HG02943 (cell line): Measurements from ENCODE around the gene SPRN.
"Not testable (repeated sequence)": the region's sequence is repeated elsewhere in the genome, so short reads cannot be mapped to it uniquely, and the experiment has no call there.

Source experiments
- ATAC-seq: cut with Tn5 transposase; IDR thresholded peaks from one replicate; pipeline ENCODE4 v1.9.1; 2021; ENCODE audit warnings: mild to moderate bottlenecking, low read depth, moderate library complexity; ENCODE audit not compliant: unreplicated experiment

The SPRN gene

DNA sequence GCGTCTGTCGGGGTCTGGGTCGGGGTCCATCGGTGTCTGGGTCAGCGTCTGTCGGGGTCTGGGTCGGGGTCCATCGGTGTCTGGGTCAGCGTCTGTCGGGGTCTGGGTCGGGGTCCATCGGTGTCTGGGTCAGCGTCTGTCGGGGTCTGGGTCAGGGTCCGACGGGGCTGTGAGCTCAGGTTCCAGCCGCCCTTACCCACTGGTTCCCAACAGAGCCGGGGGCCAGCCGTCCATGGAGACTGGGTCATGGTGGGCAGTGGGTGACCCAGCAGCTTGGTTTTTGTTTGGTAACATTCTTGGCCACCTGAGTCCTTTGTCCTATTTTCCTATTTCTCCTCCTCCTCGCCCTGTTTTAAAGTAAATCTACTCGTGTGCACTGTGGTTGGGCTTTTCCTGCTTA, 16.9 kb upstream of the SPRN start:
- not testable (repeated sequence) for ATAC-seq

DNA sequence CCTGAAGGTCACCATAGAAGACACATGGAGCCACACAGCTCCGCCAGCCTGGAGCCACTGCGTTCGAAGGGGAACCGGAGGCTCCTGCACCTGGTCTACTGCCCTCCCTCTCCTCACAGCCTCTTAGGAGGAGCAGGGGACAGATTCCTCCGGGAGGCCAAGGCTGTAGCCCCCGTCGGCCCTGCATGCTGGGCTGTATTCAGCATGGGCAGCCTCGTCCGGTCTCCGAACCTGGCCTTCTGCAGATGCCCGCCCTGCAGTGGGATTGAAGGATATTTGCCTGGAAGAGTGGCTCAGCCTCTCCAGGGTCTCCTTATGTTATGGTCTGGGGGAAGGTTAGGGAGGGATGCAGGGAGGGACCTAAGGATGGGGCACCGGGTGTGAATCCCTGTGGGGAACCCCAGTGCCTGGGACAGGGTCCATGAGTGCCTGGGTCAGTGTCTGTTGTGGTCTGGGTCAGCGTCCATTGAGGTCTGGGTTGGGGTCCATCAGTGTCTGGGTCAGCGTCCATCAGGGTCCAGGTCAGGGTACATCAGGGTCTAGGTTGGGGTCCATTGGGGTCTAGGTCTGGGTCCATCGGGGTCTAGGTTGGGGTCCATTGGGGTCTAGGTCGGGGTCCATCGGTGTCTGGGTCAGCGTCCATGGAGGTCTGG, 16.3 kb upstream of the SPRN start:
- ATAC-seq, result no peak

DNA sequence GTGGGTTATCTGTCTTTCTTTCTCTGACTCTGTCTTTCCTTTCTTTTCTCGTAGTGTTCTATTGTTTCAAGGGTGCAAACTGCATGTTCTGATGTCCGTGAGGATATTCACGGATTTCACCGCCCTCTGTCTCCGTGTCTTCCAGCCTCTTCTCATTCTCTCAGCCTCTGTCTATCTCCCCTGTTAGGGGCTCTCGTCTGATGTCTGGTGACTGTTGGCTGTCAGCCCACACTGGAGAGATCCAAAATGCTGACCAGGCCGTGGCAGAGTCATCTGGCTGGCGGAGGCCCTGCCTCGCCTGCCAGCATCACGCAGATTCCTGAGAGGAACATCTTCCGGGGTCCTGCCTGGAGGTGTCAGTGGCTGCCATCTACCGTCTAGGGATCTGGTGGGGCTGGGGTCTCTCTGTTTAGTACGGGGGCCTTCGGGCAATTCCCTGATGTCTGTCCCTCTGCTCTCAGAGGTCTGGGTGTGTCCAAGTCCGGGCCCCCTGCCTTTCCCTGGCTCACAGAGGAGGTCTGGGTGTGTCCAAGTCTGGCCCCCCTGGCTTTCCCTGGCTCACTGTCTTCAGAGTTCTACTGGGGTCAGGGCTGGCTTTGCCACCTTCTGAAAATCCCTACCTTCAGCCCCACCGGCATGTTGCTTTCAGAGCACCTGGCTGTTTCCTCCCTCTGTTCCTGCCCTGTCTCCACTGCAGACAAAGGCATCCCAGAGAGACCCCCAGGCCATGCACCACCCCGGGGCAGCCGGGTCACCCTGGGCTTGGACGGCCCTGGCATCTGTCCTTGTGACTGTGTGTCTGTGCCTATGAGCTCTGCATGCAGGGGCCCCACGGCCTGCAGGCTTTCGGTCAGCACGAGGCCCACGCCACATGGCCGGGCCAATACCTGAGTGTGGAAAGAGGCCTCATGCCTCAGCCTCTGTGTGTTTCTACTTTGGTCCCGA, 15.4 kb upstream of the SPRN start:
- ATAC-seq, result no peak

DNA sequence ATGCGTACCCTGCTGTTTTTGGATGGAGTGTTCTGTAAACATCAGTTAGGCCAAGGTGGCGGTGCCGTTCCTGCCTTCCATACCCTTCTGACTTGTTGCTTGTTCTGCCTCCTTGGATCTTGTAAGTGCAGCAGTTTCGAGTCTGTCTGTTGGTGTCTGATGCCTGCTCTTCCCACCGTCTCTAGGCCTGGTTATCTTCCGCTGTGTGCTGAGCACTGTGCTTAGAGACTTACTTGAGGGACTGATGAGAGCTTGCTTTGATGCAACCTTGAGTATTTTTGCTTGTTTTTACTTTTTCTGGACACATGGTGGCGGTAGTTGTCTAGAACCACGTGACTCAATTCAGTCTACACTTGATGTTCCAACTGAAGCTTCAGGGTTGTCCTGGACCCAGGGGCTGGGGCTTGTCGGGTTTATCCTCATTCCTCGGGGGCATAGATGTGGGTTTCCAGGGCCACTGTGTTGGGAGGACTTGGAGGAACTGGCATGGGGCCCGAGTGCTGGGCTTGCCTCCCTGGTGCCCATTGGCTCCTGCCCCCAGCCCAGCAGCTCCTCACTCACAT, 14.4 kb upstream of the SPRN start:
- ATAC-seq, result no peak

DNA sequence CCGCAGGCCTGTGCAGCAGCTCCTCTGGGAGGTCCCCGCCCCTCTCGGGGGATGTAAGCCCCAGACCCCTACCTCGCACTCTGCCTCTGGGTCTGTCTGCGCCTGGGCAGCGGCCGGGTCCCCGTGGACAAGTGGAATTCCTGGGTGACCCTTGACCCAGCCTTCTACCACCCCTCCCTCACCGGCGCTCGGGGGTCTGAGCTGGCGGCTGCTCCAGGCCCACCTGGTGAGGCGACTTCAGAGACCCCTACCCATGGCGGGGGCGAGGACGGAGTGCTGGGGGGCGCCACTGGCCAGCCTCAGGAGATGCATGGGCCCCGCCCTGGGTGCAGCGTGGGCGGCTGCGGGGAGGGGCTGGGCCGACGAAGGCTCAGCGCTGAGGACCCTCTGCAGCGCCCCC, 8.4 kb upstream of the SPRN start:
- ATAC-seq, result not testable (repeated sequence)

DNA sequence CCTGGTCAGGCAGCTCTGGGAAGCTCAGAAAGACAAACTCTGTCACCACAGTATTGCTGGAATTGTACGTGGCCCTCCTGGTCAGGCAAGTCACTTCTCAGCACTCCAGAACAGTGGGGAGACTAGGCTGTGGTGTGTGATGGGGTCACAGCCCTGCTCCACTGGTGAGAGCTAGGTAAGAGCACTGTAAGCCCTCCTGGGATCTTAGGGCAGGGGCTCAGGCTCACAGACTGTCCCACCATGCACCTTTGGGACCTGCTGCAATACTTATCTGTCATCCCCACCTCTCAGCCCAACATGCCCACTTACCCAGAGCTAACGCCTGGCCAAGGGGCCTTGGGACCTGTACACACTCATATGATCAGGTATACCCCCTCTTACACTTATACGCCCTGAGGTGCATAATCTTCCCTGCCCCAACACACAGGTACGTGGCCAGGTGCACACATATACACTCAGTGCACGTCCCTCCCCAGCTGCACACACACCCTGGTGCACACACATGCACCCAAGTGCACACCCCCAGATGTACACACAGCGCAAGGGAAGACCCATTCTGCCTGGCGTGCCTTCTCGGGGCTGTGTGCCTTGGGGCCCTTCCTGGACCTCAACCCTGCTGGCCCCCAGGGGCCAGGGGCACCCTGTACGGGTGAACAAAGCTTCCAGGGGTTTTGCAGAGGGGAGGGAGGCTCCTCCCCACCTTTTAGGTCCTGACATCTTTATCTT, 7.6 kb upstream of the SPRN start:
- not testable (repeated sequence) for ATAC-seq

DNA sequence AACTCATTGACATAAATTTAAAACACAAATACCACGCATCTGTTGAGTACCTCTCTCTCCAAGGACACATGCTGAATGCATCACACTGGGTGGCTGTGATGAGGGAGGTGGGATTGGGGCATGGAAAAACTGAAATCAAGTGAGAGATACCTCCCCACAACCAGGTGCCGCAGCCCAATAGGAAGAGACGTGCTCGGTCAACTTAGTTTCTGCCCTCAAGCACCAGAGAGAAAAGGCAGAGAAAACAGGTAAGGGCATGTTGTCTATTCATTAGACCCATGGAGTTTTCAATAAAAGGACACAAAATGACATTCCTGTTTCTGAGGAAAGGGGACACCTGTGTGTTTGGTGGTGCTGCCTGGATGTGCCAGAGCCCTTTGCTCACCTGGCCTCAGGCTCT, 5.1 kb upstream of the SPRN start:
- not testable (repeated sequence) for ATAC-seq

DNA sequence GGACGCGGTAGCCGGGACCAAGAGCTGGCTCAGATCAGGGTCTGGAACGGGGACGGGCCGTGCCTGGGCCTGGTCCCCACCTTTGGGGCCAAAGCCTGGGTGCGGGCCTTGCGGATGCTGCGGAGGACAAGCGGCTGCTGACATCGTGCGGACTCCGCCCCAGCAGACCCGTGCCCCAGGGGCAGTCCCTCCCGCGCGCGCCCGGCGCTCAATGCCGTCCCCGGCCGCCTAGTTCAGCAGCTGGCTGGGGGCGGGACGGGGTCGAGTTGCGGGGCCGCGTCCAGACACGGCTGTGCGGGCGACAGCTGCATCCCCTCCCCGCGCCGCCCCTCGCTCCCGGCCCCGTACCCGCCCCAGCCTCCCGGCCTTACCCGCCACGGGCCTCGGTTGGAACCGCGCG, 323 bp downstream of the SPRN start:
- not testable (repeated sequence) for ATAC-seq

DNA sequence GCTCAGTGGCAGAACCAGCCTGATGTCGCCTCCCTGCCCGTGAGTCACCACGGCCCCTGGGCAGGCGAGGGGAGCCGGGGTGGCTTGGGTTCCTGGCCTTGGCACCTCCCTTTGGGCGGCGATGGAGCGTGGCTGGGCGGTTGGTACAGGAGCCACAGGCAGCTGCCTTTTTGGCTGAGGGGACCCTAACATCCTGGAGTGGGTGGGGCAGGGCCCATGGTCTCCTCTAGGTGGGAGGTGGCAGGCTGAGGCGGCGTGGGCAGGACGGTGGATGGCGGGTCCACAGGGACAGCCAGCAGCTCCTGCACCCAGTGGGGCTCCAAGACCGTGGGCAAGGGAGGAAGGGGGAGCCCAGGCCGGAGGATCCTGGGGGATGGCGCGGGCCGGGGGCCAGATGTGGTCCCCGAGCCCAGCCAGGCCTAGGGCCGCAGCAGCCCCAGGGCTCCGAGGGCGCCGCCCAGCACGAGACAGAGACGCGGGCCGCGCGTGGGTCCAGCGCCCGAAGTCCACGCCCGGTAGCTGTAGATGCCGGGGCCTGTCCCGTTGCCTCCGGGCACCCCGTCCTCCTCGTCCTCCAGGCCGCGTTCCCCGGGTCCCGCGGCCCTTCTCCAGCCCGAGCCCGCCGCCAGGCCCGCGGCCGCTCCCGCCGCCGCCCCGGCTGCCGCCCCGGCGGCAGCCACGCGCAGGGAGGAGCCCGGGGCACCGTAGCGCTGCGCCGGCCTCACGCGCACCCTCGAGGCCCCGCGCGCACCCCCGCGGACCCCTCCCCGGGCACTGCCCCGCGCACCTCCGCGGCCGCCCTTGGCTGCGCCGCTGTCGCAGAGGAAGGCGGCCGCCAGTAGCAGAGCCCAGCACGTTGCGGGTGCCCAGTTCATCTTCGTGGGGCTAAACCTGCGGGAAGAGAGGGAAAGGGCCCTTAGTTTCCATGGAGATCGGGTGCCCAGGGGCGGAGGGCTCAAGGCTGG, 1.3 kb downstream of the SPRN start:
- no peak for ATAC-seq

DNA sequence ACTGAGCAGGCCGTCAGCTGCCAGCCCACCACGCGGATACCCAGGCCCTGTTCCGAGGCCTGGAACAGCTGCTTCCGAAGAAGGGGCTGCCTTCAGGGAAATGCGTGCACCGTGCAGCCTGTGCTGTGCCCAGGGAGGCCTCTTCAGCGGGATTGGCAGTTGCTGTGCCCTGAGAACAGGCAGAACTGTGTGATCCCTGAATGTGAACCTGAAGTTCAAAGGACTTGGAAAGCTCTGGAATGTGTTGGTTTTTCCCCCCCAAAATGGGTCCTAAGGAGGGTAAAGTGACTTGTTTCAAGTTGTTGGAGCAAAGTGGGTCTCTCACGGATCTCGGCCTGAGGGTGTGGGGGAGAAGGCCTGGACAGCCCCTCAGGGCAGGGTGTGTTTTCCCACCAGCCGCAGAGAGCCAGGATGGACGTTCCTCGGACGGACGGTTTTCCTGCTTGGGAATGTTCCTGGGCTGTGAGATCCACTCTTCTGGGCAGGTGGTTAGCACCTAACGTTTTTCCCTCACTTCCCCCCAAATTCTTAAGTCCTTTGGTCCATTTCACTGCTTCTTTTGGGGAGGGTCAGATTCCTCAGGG, 2.1 kb downstream of the SPRN start:
- no peak for ATAC-seq

DNA sequence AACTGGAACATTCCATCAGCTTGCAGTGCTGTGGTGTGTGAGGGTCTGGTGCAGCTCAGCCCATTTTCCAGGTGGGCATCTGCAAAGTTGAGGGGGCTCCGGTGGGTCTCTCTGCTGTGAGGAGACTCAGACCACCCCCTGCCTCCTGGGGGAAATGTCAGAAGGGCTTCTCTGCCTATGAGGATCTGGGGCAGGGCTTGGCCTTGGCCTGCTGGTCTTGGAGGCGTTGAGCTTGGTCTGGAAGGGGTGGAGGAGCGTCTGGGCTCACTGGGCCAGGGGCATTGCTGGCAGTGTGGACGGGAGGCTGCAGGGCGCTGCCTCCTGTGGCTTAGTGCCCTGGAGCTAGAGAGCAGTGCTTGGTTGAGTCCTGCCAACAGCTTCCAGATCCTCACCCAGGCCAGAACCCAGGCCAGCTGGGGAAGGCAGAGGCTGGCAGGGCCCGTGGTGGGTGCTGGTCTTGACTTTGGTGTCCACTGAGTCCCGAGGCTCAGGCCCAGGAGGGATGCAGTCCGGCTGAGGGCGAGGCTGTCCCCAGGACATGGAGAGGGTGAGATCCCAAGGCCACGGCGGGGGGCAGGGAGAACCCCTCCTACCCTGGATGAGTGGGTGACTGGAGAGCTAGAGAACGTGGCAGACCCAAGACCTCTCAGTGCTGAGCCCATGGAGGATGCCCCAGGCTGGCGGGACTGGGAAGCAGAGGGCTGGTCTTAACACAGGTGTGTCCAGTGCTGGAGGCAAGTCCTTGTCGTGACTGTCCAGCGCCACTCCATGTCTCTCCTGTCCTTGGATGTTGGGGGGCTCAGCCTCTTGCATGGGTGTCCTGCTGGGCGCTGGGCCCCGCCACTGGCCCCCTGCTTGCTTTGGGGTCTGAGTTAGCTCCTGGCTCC, 2.8 kb downstream of the SPRN start:
- no peak for ATAC-seq

DNA sequence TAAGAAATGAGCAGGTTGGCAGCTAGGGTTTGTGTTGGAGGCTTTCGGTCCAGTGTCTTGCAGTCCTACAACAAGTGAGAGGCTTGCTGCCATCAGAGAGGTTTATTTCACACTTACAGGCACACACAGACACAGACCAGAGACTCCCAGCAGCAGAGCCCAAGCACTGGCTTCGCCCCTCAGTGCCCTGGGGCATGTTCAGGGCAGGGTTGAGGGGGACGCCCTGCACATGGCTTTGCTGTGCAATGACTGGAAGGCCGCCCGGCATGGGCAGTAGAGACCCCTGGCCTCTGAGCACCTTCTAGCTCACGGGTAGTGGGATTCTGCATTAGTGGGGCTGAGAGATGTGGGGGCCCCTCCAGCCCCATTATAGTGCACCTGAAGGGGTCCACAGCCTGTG, 3.8 kb downstream of the SPRN start:
- ATAC-seq, result no peak

DNA sequence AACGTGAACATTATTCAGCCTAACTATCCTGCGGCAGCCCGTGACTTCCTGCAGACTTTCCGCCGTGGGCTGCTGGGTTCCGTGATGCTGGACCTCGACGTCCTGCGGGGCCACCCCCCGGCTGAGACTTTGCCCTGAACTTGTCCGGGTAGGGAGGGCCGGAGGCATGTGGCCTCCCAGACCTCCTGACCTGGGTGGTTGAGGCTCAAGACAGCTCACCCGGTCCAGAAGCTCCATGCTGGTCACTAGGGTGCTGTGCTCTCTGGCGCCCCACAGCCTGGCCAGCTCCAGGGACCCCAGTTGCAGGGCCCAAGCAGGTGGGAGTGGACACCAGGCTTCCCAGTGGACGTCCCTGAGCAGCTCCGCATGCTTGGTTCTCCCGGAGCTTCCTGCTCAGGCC, 4.4 kb downstream of the SPRN start:
- ATAC-seq, result no peak

DNA sequence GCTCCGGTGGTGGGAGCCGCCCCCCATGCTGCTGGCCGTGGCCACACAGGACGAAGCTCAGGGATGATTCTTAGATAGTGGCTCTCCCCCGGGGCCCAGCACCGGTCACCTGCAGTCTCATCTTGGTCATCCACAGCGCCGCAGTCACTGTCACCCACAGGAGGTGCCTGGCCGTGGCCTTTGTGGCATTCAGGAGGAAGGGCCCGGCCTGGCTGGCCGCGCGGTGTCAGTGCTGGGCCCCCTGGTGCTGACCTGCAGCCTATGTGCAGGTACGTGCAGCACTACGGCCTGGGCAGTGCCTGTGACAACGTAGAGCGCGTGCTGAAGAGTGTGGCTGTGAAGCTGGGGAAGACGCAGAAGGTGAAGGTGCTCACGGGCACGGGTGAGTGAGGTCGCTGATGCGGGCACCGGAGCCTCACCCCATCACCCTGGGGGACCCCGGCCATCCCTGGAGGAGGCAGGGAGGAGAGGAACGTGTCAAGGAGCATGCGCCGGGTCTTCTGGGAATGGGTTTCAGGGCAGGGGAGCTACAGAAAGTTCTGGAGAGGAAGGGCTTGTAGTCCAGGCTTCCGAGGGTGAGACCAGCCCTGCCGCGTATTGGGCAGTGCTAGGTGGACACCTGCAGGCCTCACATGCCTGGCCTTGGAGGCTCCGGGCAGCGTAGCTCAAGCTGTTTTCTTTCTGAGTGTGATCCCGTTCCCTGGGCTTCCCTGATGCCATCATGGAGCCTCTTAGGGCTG, 5.0 kb downstream of the SPRN start:
- no peak for ATAC-seq

DNA sequence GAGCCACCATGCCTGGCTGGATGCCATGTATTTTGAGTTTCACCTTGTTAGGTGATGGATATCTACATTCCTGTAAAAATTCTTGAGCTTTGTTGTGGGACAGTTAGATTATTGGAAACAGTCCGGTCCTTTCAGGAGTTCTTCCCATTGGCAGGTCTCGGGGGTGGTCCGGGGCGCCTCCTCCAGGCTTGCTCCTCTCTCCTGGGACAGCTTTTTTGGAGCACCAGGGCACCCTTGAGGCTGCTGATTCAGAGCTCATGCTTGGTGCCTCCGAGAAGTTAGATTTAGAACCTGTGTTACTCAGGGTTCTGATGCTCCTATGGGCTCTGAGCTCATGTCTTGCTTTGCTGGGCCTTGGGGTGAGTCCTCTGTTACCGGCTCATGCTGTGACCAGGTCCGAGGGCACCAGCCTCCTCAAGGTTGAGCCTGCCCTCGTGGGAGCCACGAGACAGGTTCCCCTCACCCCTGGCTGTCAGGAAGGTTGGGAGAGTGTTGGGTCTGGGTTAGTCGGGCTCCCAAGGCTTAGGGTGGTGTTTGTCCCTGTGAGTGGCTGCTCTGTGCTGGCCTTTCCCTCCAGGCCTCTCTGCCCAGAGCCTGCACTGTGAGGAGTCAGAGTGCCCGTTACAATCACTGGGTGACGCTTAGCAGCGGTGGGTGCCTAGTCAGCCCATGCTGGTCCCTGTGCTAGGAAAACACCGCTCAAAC, 6.0 kb downstream of the SPRN start:
- no peak for ATAC-seq

DNA sequence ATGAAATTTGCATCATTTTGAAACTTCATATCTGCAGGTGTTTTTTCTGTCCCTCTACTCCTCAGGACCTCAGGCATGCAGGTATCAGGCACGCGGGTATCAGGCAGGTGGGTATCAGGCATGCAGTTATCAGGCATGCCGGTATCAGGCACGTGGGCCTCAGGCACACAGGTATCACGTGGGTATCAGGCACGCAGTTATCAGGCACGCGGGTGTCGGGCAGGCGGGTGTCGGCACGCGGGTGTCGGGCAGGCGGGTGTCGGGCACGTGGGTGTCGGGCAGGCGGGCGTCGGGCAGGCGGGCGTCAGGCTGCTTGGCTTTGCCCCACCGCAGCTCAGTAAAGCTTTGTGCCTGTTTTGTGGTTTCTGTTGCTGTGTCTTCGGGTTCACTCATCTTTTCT, 8.7 kb downstream of the SPRN start:
- no peak for ATAC-seq

DNA sequence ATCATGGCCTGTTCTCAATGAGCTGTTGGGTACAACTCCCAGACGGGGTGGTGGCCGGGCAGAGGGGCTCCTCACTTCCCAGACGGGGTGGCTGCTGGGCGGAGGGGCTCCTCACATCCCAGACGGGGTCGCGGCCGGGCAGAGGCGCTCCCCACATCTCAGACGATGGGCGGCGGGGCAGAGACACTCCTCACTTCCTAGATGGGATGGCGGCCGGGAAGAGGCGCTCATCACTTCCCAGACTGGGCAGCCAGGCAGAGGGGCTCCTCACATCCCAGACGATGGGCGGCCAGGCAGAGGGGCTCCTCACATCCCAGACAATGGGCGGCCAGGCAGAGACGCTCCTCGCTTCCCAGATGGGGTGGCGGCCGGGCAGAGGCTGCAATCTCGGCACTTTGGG, 10.0 kb downstream of the SPRN start:
- not testable (repeated sequence) for ATAC-seq
